Measurements from ENCODE around the gene HTRA2. TPM values are rescaled to one million over a fixed set of nuclear protein-coding genes. Genes with fewer than 3 reads are reported as not detected.

Gene HTRA2
- total and polyA plus RNA-seq, 9 of the 15 experiments (the other 6 are each of a cell fraction or from before 2014, with no cell fraction given): 54.2 to 71.2 (median 65.8) TPM

GRCh38 chr2:74556831-74557370 lies 27.2 kb downstream of the HTRA2 start:
- DNase-seq (ENCODE audit: extremely low read depth in 1 of 4, low spot score in 3 of 4) (no peak), FAIRE-seq (no peak), ATAC-seq (no peak)
- H2AFZ ChIP-seq (ENCODE audit: low read depth, low read length): no peak overlapping the region
- CTCF ChIA-PET (ENCODE audit: low intra/inter-chr PET ratio): no interaction called here
- WGBS (ENCODE audit: insufficient coverage, low coverage, missing lambda C conversion rate): 95% methylated on average over 6 of the region's 6 CpGs
- no peak overlapping the region for H3K4me3 ChIP-seq
- H3K79me2 ChIP-seq (ENCODE audit: control insufficient read depth, insufficient read depth, low read length): peaks cover 15% of the 10 kb centered on the region; the same call in 2 of the 3 replicates
- H3K9ac ChIP-seq (ENCODE audit: insufficient read depth in 1 of 2, low read depth in 2 of 2, low read length in 2 of 2): peak overlapping the region in 1 of 2 experiments; percentile 54; a peak in 1 of 4 replicates
- H3K27me3 ChIP-seq (ENCODE audit: control insufficient read depth in 2 of 2, insufficient read depth in 2 of 2, low read length in 2 of 2): peaks cover 0 to 12% of the 10 kb centered on the region in 2 experiments; a peak in 2 of 5 replicates
- intact Hi-C loops (cut with micrococcal nuclease): no loop called here
- peaks cover 25 to 54% of the 10 kb centered on the region in 2 experiments for H3K4me1 ChIP-seq (replicated peaks in 1 of 2; ENCODE audit: control insufficient read depth in 2 of 2, insufficient read depth in 2 of 2, low read length in 2 of 2)
- H3K9me1 ChIP-seq (ENCODE audit: control insufficient read depth, insufficient read depth, low read length): no peaks in the 10 kb centered on the region
- POLR2A ChIA-PET: interaction anchor here (0.8 to 1.4 kb wide), 3 partner anchors 12 to 53 kb away, joined by 3 to 4 read pairs (median 3); no protein-coding TSS in a partner anchor
- no TSS peak for BruUV-seq (replicated peaks)
- H3K27ac ChIP-seq (ENCODE audit: extremely low read depth, low read depth, low read length): no peak overlapping the region
- in situ Hi-C loops (cut with MboI): no loop called here
- H3K36me3 ChIP-seq (ENCODE audit: control insufficient read depth, insufficient read depth, low read length): peaks cover 17% of the 10 kb centered on the region; the same call in 1 of the 3 replicates
- no peaks in the 10 kb centered on the region for H4K20me1 ChIP-seq (replicated peaks; ENCODE audit: control insufficient read depth, insufficient read depth, low read length)
- no peaks in the 10 kb centered on the region for H3K9me3 ChIP-seq (replicated peaks; ENCODE audit: control insufficient read depth, insufficient read depth, low read depth, low read length)
- H3K4me2 ChIP-seq (ENCODE audit: insufficient read depth, low read length): no peak overlapping the region
- TF ChIP-seq GTF2F1 (IDR thresholded peaks at IDR 0.05; ENCODE audit: low read depth, low read length) (no peak), SMARCE1 (IDR thresholded peaks at IDR 0.05) (no peak), STAT6 (CRISPR knock-in tag; IDR thresholded peaks at IDR 0.05) (no peak), MYC (IDR thresholded peaks at IDR 0.05; ENCODE audit: low read depth, low read length) (no peak), MYC (CRISPR knock-in tag; IDR thresholded peaks at IDR 0.05; ENCODE audit: borderline replicate concordance, low read depth) (no peak), ZKSCAN1 (IDR thresholded peaks at IDR 0.05; ENCODE audit: low read depth, low read length) (no peak), RBM14 (IDR thresholded peaks at IDR 0.05; ENCODE audit: borderline replicate concordance, insufficient read depth, low read depth, low read length) (no peak), POLR3A (IDR thresholded peaks at IDR 0.05; ENCODE audit: borderline replicate concordance, extremely low read depth, insufficient read depth, insufficient read length) (no peak), MYNN (IDR thresholded peaks at IDR 0.05) (no peak), MYNN (CRISPR knock-in tag; IDR thresholded peaks at IDR 0.05) (no peak), ZFP30 (CRISPR knock-in tag; IDR thresholded peaks at IDR 0.05; ENCODE audit: borderline replicate concordance) (no peak)

Measured in K562 (cell line).